WTC11 (cell line): ENCODE results near the gene RIPOR1. TPM values are rescaled to one million over a fixed set of nuclear protein-coding genes. Genes with fewer than 3 reads are reported as not detected.

Experiments
- ATAC-seq: fragments of 200-7000 bp; cut with Tn5 transposase; 2 replicates; pipeline ENCODE4 v1.10.0; 2021; ENCODE audit warnings: mild to moderate bottlenecking, moderate library complexity
- CTCF ChIA-PET: fragments of 300-600 bp; sonication (Branson Sonifier 250); formaldehyde crosslinking; loops from one replicate; lab custom pipeline; 2021; ENCODE audit warnings: antibody characterized with exemption; lab: Charles Lee
- POLR2A ChIA-PET: fragments of 350-600 bp; sonication (Branson Sonifier 250); formaldehyde crosslinking; loops from one replicate; lab custom pipeline; 2021; ENCODE audit warnings: antibody characterized with exemption; lab: Charles Lee
- DNase-seq: peaks from one replicate; pipeline ENCODE4 v3.0.0; 2021; ENCODE audit warnings: low spot score
- H3K27ac Mint-ChIP-seq: 2 replicates; pipeline ENCODE4 v1.8.0; 2021; ENCODE audit warnings: mixed read lengths
- H3K27me3 Mint-ChIP-seq: 2 replicates; pipeline ENCODE4 v1.8.0; 2021; ENCODE audit warnings: low read depth, mild to moderate bottlenecking, moderate library complexity, mixed read lengths
- H3K36me3 Mint-ChIP-seq: 2 replicates; pipeline ENCODE4 v1.8.0; 2021; ENCODE audit warnings: mixed read lengths
- H3K4me1 Mint-ChIP-seq: 2 replicates; pipeline ENCODE4 v1.8.0; 2022; ENCODE audit warnings: mixed read lengths
- H3K4me3 Mint-ChIP-seq: 2 replicates; pipeline ENCODE4 v1.8.0; 2021; ENCODE audit warnings: mild to moderate bottlenecking, moderate library complexity, mixed read lengths
- H3K9me3 Mint-ChIP-seq: 2 replicates; pipeline ENCODE4 v1.8.0; 2021; ENCODE audit warnings: mixed read lengths
- CREB1 ChIP-seq: sonication (generic); formaldehyde crosslinking; IDR thresholded peaks from 2 replicates; pipeline ENCODE4 v1.8.0; 2023; ENCODE audit warnings: mild to moderate bottlenecking, missing genetic modification reagents
- EMX1 ChIP-seq: fragments of 250-450 bp; sonication (Bioruptor Pico); IDR thresholded peaks from 2 replicates; pipeline ENCODE4 v1.8.0; 2021; ENCODE audit warnings: mild to moderate bottlenecking
- FOXP1 ChIP-seq: sonication (generic); formaldehyde crosslinking; IDR thresholded peaks from 2 replicates; pipeline ENCODE4 v1.8.0; 2022; ENCODE audit warnings: missing genetic modification reagents, mild to moderate bottlenecking, moderate library complexity, borderline replicate concordance
- GABPB1 ChIP-seq: sonication (generic); formaldehyde crosslinking; IDR thresholded peaks from 2 replicates; pipeline ENCODE4 v1.8.1; 2023; ENCODE audit warnings: mild to moderate bottlenecking, missing genetic modification reagents
- GRHL2 ChIP-seq: fragments of 250-450 bp; sonication (Bioruptor Pico); IDR thresholded peaks from 2 replicates; pipeline ENCODE4 v1.8.0; 2022; ENCODE audit warnings: mild to moderate bottlenecking, moderate library complexity; ENCODE audit not compliant: insufficient replicate concordance, severe bottlenecking
- IRF2 ChIP-seq: sonication (generic); formaldehyde crosslinking; IDR thresholded peaks from 2 replicates; pipeline ENCODE4 v1.8.0; 2022; ENCODE audit warnings: low read depth, missing genetic modification reagents, borderline replicate concordance
- JUN ChIP-seq: sonication (generic); formaldehyde crosslinking; IDR thresholded peaks from 2 replicates; pipeline ENCODE4 v1.8.0; 2023; ENCODE audit warnings: mild to moderate bottlenecking, missing genetic modification reagents
- MYBL2 ChIP-seq: sonication (generic); formaldehyde crosslinking; IDR thresholded peaks from 2 replicates; pipeline ENCODE4 v1.8.1; 2023; ENCODE audit warnings: mild to moderate bottlenecking, moderate library complexity, missing genetic modification reagents
- NFATC4 ChIP-seq: fragments of 250-450 bp; sonication (Bioruptor Pico); IDR thresholded peaks from 2 replicates; pipeline ENCODE4 v1.9.0; 2021; ENCODE audit warnings: mild to moderate bottlenecking
- NFYB ChIP-seq: sonication (generic); formaldehyde crosslinking; conservative IDR thresholded peaks from 2 replicates; pipeline ENCODE4 v1.8.0; 2022; ENCODE audit warnings: low read depth, missing genetic modification reagents
- NR1H2 ChIP-seq: sonication (generic); formaldehyde crosslinking; IDR thresholded peaks from 2 replicates; pipeline ENCODE4 v1.9.0; 2021; ENCODE audit warnings: mild to moderate bottlenecking, moderate library complexity, missing genetic modification reagents
- NR2C2 ChIP-seq: sonication (generic); formaldehyde crosslinking; IDR thresholded peaks from 2 replicates; pipeline ENCODE4 v1.8.0; 2022; ENCODE audit warnings: mild to moderate bottlenecking, missing genetic modification reagents
- OVOL2 ChIP-seq: fragments of 250-450 bp; sonication (Bioruptor Pico); IDR thresholded peaks from 2 replicates; pipeline ENCODE4 v1.9.0; 2021; ENCODE audit warnings: mild to moderate bottlenecking, borderline replicate concordance
- PRRX2 ChIP-seq: fragments of 250-450 bp; sonication (Bioruptor Pico); IDR thresholded peaks from 2 replicates; pipeline ENCODE4 v1.8.0; 2021; ENCODE audit warnings: mild to moderate bottlenecking
- RORB ChIP-seq: fragments of 250-450 bp; sonication (Bioruptor Pico); IDR thresholded peaks from 2 replicates; pipeline ENCODE4 v1.9.0; 2021; ENCODE audit warnings: mild to moderate bottlenecking
- SP1 ChIP-seq: sonication (generic); formaldehyde crosslinking; conservative IDR thresholded peaks from 2 replicates; pipeline ENCODE4 v1.8.1; 2022; ENCODE audit warnings: missing genetic modification reagents
- ZNF138 ChIP-seq: sonication (generic); formaldehyde crosslinking; conservative IDR thresholded peaks from 2 replicates; pipeline ENCODE4 v1.8.1; 2022; ENCODE audit warnings: mild to moderate bottlenecking, moderate library complexity, missing genetic modification reagents
- ZNF219 ChIP-seq: sonication (generic); formaldehyde crosslinking; IDR thresholded peaks from 2 replicates; pipeline ENCODE4 v1.8.0; 2023; ENCODE audit warnings: missing genetic modification reagents, mild to moderate bottlenecking, borderline replicate concordance
- total RNA-seq: library from RNA; stranded (reverse); gene quantifications from 3 replicates; pipeline ENCODE4 v1.2.3, GENCODE V29; 2021
- TF ChIP-seq, protein P1 (sequence below): fragments of 250-450 bp; sonication (Bioruptor Pico); IDR thresholded peaks from 2 replicates; pipeline ENCODE4 v1.9.0; 2021; ENCODE audit warnings: mild to moderate bottlenecking, borderline replicate concordance
- TF ChIP-seq, protein P2 (sequence below): sonication (generic); formaldehyde crosslinking; IDR thresholded peaks from 2 replicates; pipeline ENCODE4 v1.8.1; 2023; ENCODE audit warnings: mild to moderate bottlenecking, missing genetic modification reagents, moderate library complexity
- TF ChIP-seq, protein P3 (sequence below): sonication (generic); formaldehyde crosslinking; IDR thresholded peaks from 2 replicates; pipeline ENCODE4 v1.8.0; 2022; ENCODE audit warnings: mild to moderate bottlenecking, missing genetic modification reagents
- TF ChIP-seq, protein P4 (sequence below): sonication (generic); formaldehyde crosslinking; IDR thresholded peaks from 2 replicates; pipeline ENCODE4 v1.8.0; 2023; ENCODE audit warnings: missing genetic modification reagents, mild to moderate bottlenecking, borderline replicate concordance
- TF ChIP-seq, protein P5 (sequence below): fragments of 250-450 bp; sonication (Bioruptor Pico); conservative IDR thresholded peaks from 2 replicates; pipeline ENCODE4 v1.9.0; 2021; ENCODE audit warnings: mild to moderate bottlenecking
- TF ChIP-seq, protein P6 (sequence below): fragments of 250-450 bp; sonication (Bioruptor Pico); IDR thresholded peaks from 2 replicates; pipeline ENCODE4 v1.9.0; 2021; ENCODE audit warnings: mild to moderate bottlenecking

The RIPOR1 gene
- total RNA-seq, 1 experiment from 2014 or later, result 14.9 TPM

DNA sequence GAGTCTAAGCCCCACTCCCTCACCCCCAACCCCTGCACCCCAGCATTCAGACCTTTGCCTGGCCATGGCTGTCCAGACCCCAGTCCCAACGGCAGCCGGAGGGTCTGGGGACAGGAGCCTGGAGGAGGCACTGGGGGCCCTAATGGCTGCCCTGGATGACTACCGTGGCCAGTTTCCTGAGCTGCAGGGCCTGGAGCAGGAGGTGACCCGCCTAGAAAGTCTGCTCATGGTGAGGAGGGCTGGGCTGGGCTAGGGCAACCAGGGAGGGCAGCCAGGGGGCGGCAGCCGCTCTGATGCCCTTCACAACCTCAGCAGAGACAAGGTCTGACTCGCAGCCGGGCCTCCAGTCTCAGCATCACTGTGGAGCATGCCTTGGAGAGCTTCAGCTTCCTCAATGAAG lies 14.4 kb downstream of the RIPOR1 start:
- CTCF ChIA-PET, result interaction anchor here (0.9 to 6.1 kb wide), 2 partner anchors 22 to 98 kb away, joined by 3 to 89 read pairs; no protein-coding TSS in a partner anchor
- H3K36me3 Mint-ChIP-seq, result peaks cover 2% of the 10 kb centered on the region; the same call in 1 of the 2 replicates

DNA sequence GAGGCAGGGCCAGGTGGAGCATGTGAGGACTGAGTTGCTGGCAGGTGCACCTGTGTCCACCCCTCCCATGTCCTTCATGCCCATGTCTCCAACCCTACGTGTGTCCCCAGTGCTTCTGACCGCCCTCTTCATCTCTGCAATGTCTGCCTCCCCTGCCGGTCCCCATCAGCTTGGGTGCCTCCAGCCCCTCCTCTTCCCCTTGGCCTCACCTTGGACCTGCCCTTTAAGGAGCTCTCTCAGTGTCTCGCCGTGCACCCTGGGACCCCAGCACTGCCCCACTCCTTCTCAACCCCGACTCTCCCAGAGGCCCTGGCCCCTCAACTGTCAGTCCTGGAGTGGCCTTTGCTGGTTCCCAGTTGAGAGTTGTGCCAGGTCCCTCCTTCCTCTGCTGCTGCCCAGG lies 15.0 kb downstream of the RIPOR1 start:
- ChIA-PET POLR2A (interaction anchor here (1.3 kb wide), 1 partner anchor 105 kb away, joined by 3 read pairs; no protein-coding TSS in a partner anchor), CTCF (interaction anchor here (0.5 to 6.1 kb wide), 11 partner anchors 12 to 1705 kb away, joined by 3 to 137 read pairs (median 9); partner anchors contain the start of genes ACD, C16orf86, CARMIL2 and CTCF)
- no peak overlapping the region for H3K27ac Mint-ChIP-seq
- H3K9me3 Mint-ChIP-seq, result no peaks in the 10 kb centered on the region
- peaks cover 2% of the 10 kb centered on the region; the same call in 1 of the 2 replicates for H3K36me3 Mint-ChIP-seq
- no peak overlapping the region for H3K4me3 Mint-ChIP-seq
- peaks cover 45% of the 10 kb centered on the region for H3K27me3 Mint-ChIP-seq
- H3K4me1 Mint-ChIP-seq, result peaks cover 16% of the 10 kb centered on the region
- ATAC-seq, result no peak
- DNase-seq, result no peak
- TF ChIP-seq OVOL2 (CRISPR knock-in tag) (no peak), JUN (CRISPR knock-in tag) (no peak), NFYB (no peak), NR2C2 (CRISPR knock-in tag) (no peak), EMX1 (CRISPR knock-in tag) (no peak), SP1 (CRISPR knock-in tag) (no peak), NR1H2 (CRISPR knock-in tag) (no peak)
- TF ChIP-seq, protein P1, sequence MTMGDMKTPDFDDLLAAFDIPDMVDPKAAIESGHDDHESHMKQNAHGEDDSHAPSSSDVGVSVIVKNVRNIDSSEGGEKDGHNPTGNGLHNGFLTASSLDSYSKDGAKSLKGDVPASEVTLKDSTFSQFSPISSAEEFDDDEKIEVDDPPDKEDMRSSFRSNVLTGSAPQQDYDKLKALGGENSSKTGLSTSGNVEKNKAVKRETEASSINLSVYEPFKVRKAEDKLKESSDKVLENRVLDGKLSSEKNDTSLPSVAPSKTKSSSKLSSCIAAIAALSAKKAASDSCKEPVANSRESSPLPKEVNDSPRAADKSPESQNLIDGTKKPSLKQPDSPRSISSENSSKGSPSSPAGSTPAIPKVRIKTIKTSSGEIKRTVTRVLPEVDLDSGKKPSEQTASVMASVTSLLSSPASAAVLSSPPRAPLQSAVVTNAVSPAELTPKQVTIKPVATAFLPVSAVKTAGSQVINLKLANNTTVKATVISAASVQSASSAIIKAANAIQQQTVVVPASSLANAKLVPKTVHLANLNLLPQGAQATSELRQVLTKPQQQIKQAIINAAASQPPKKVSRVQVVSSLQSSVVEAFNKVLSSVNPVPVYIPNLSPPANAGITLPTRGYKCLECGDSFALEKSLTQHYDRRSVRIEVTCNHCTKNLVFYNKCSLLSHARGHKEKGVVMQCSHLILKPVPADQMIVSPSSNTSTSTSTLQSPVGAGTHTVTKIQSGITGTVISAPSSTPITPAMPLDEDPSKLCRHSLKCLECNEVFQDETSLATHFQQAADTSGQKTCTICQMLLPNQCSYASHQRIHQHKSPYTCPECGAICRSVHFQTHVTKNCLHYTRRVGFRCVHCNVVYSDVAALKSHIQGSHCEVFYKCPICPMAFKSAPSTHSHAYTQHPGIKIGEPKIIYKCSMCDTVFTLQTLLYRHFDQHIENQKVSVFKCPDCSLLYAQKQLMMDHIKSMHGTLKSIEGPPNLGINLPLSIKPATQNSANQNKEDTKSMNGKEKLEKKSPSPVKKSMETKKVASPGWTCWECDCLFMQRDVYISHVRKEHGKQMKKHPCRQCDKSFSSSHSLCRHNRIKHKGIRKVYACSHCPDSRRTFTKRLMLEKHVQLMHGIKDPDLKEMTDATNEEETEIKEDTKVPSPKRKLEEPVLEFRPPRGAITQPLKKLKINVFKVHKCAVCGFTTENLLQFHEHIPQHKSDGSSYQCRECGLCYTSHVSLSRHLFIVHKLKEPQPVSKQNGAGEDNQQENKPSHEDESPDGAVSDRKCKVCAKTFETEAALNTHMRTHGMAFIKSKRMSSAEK (CRISPR knock-in tag), result no peak
- TF ChIP-seq, protein P2, sequence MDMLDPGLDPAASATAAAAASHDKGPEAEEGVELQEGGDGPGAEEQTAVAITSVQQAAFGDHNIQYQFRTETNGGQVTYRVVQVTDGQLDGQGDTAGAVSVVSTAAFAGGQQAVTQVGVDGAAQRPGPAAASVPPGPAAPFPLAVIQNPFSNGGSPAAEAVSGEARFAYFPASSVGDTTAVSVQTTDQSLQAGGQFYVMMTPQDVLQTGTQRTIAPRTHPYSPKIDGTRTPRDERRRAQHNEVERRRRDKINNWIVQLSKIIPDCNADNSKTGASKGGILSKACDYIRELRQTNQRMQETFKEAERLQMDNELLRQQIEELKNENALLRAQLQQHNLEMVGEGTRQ (CRISPR knock-in tag), result no peak
- TF ChIP-seq, protein P3, sequence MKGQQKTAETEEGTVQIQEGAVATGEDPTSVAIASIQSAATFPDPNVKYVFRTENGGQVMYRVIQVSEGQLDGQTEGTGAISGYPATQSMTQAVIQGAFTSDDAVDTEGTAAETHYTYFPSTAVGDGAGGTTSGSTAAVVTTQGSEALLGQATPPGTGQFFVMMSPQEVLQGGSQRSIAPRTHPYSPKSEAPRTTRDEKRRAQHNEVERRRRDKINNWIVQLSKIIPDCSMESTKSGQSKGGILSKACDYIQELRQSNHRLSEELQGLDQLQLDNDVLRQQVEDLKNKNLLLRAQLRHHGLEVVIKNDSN (CRISPR knock-in tag), result no peak

More for the DNA sequence above, 14.4 kb downstream of the RIPOR1 start:
- POLR2A ChIA-PET, result interaction anchor here (1.3 kb wide), 1 partner anchor 105 kb away, joined by 3 read pairs; no protein-coding TSS in a partner anchor
- H3K27ac Mint-ChIP-seq, result no peak overlapping the region
- ATAC-seq, result no peak
- TF ChIP-seq ZNF219 (CRISPR knock-in tag), result no peak
- TF ChIP-seq ZNF138 (CRISPR knock-in tag), result no peak
- TF ChIP-seq, protein P4, sequence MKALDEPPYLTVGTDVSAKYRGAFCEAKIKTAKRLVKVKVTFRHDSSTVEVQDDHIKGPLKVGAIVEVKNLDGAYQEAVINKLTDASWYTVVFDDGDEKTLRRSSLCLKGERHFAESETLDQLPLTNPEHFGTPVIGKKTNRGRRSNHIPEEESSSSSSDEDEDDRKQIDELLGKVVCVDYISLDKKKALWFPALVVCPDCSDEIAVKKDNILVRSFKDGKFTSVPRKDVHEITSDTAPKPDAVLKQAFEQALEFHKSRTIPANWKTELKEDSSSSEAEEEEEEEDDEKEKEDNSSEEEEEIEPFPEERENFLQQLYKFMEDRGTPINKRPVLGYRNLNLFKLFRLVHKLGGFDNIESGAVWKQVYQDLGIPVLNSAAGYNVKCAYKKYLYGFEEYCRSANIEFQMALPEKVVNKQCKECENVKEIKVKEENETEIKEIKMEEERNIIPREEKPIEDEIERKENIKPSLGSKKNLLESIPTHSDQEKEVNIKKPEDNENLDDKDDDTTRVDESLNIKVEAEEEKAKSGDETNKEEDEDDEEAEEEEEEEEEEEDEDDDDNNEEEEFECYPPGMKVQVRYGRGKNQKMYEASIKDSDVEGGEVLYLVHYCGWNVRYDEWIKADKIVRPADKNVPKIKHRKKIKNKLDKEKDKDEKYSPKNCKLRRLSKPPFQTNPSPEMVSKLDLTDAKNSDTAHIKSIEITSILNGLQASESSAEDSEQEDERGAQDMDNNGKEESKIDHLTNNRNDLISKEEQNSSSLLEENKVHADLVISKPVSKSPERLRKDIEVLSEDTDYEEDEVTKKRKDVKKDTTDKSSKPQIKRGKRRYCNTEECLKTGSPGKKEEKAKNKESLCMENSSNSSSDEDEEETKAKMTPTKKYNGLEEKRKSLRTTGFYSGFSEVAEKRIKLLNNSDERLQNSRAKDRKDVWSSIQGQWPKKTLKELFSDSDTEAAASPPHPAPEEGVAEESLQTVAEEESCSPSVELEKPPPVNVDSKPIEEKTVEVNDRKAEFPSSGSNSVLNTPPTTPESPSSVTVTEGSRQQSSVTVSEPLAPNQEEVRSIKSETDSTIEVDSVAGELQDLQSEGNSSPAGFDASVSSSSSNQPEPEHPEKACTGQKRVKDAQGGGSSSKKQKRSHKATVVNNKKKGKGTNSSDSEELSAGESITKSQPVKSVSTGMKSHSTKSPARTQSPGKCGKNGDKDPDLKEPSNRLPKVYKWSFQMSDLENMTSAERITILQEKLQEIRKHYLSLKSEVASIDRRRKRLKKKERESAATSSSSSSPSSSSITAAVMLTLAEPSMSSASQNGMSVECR (CRISPR knock-in tag), result no peak
- no peak for TF ChIP-seq CREB1 (CRISPR knock-in tag)
- TF ChIP-seq, protein P5, sequence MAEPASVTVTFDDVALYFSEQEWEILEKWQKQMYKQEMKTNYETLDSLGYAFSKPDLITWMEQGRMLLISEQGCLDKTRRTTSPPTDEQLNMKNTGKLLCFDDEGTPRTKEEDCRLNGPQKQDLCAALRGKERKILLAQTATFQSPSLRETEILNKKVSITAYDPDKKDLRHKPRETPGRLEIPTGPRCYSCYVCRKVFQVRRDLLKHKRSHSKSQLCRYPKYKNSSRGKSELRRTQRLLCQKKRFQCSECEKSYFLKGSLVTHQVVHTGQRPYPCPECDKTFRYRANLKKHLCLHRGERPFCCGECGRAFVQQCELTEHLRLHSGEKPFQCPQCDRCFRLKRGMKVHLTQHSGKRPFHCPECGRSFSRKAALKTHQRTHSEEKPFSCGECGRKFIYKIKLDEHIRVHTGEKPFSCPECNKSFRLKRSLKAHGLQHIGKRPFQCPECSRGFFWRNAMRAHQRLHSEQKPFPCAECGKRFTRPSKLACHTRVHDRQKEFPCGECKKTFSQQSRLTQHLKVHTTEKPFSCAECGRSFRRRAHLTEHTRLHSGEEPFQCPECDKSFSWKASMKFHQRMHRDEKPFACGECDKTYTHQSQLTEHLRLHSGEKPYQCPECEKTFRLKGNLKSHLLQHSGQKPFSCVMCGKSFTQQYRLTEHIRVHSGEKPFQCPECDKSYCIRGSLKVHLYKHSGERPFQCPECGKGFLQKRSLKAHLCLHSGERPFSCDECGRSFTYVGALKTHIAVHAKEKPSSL (CRISPR knock-in tag), result no peak
- no peak for TF ChIP-seq RORB
- TF ChIP-seq, protein P6, sequence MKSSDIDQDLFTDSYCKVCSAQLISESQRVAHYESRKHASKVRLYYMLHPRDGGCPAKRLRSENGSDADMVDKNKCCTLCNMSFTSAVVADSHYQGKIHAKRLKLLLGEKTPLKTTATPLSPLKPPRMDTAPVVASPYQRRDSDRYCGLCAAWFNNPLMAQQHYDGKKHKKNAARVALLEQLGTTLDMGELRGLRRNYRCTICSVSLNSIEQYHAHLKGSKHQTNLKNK (CRISPR knock-in tag), result no peak
- no peak for TF ChIP-seq MYBL2 (CRISPR knock-in tag)
- no peak for TF ChIP-seq IRF2 (CRISPR knock-in tag)
- TF ChIP-seq, protein P2 (CRISPR knock-in tag), result no peak
- TF ChIP-seq PRRX2 (CRISPR knock-in tag), result no peak
- TF ChIP-seq NFATC4 (CRISPR knock-in tag), result no peak
- no peak for TF ChIP-seq GRHL2
- TF ChIP-seq FOXP1 (CRISPR knock-in tag), result no peak
- TF ChIP-seq GABPB1 (CRISPR knock-in tag), result no peak
- peaks cover 51% of the 10 kb centered on the region for H3K27me3 Mint-ChIP-seq
- no peak overlapping the region for H3K4me3 Mint-ChIP-seq
- no peak for DNase-seq
- H3K4me1 Mint-ChIP-seq, result peaks cover 16% of the 10 kb centered on the region
- H3K9me3 Mint-ChIP-seq, result no peaks in the 10 kb centered on the region
